GM18526 (cell line): ENCODE measurements around the gene LASP1NB.

ENCODE experiments used
- POLR2A ChIP-seq: IDR thresholded peaks from 3 replicates; pipeline ENCODE4 v1.6.1; 2011; ENCODE audit not compliant: insufficient read length; ENCODE audit errors: extremely low read depth

LASP1NB gene

GRCh38 chr17:38892083-38892482, 33.3 kb upstream of the LASP1NB start:
- no peak for TF ChIP-seq POLR2A

- TF ChIP-seq POLR2A, result no peak
Observed at GRCh38 chr17:38892620-38893019, 32.8 kb upstream of the LASP1NB start.

- no peak for TF ChIP-seq POLR2A
Observed at GRCh38 chr17:38893113-38893512, 32.3 kb upstream of the LASP1NB start.

GRCh38 chr17:38893607-38894006, 31.8 kb upstream of the LASP1NB start:
- no peak for TF ChIP-seq POLR2A

- no peak for TF ChIP-seq POLR2A
Observed at GRCh38 chr17:38894276-38894675, 31.1 kb upstream of the LASP1NB start.

- TF ChIP-seq POLR2A, result no peak
Observed at GRCh38 chr17:38896346-38896954, 29.0 kb upstream of the LASP1NB start.

- no peak for TF ChIP-seq POLR2A
Observed at GRCh38 chr17:38897176-38897575, 28.2 kb upstream of the LASP1NB start.

GRCh38 chr17:38897671-38898290, 27.6 kb upstream of the LASP1NB start:
- TF ChIP-seq POLR2A, result no peak

- TF ChIP-seq POLR2A, result no peak
Observed at GRCh38 chr17:38898291-38898679, 27.1 kb upstream of the LASP1NB start.

GRCh38 chr17:38898812-38899348, 26.5 kb upstream of the LASP1NB start:
- TF ChIP-seq POLR2A, result peak; percentile 35

- no peak for TF ChIP-seq POLR2A
Observed at GRCh38 chr17:38899421-38899820, 26.0 kb upstream of the LASP1NB start.

- TF ChIP-seq POLR2A, result no peak
Observed at GRCh38 chr17:38900978-38901656, 24.3 kb upstream of the LASP1NB start.

GRCh38 chr17:38903404-38903803, 22.0 kb upstream of the LASP1NB start:
- TF ChIP-seq POLR2A, result no peak

GRCh38 chr17:38904892-38905291, 20.5 kb upstream of the LASP1NB start:
- TF ChIP-seq POLR2A, result no peak

GRCh38 chr17:38905375-38905774, 20.0 kb upstream of the LASP1NB start:
- no peak for TF ChIP-seq POLR2A
